Measurements from ENCODE around the gene TCTN3. TPM values are rescaled to one million over a fixed set of nuclear protein-coding genes. Genes with fewer than 3 reads are reported as not detected.

TCTN3 gene
- total RNA-seq, 1 experiment from 2014 or later: 21.8 TPM

GRCh38 chr10:95661818-95662217 lies 31.9 kb downstream of the TCTN3 start:
- no TSS peak for BruUV-seq (replicated peaks)
- Histone ChIP-seq H3K4me1 (ENCODE audit: insufficient read depth, low read length) (no peaks in the 10 kb centered on the region), H3K9me2 (replicated peaks; ENCODE audit: low read length) (no peaks in the 10 kb centered on the region), H2AFZ (ENCODE audit: low read length) (no peak overlapping the region), H3K9ac (ENCODE audit: low read length) (no peak overlapping the region), H3K36me3 (ENCODE audit: low read depth, low read length) (no peaks in the 10 kb centered on the region), H3K79me2 (ENCODE audit: low read length) (no peaks in the 10 kb centered on the region), H3K4me3 (ENCODE audit: low read length) (no peak overlapping the region), H3F3A (ENCODE audit: low read length, unreplicated experiment) (no peaks in the 10 kb centered on the region), H4K20me1 (ENCODE audit: low read length) (no peaks in the 10 kb centered on the region), H3K9me3 (ENCODE audit: low read length) (no peaks in the 10 kb centered on the region), H3K27ac (ENCODE audit: low read length) (no peak overlapping the region), H3K27me3 (ENCODE audit: low read length) (no peaks in the 10 kb centered on the region), H3K4me2 (ENCODE audit: low read length) (no peak overlapping the region)
- CTCF ChIA-PET: no interaction called here
- intact Hi-C loops (cut with micrococcal nuclease): no loop called here
- ATAC-seq (no peak), DNase-seq (no peak)
- no peak for TF ChIP-seq EZH2phosphoT487 (IDR thresholded peaks at IDR 0.05; ENCODE audit: borderline replicate concordance, low read length)
- TF ChIP-seq CTCF (conservative IDR thresholded peaks at IDR 0.05; ENCODE audit: low read depth, low read length): no peak
- TF ChIP-seq EZH2 (IDR thresholded peaks at IDR 0.05; ENCODE audit: low read length, unreplicated experiment): no peak
- POLR2A ChIA-PET (ENCODE audit: unreplicated experiment): no interaction called here

DNA sequence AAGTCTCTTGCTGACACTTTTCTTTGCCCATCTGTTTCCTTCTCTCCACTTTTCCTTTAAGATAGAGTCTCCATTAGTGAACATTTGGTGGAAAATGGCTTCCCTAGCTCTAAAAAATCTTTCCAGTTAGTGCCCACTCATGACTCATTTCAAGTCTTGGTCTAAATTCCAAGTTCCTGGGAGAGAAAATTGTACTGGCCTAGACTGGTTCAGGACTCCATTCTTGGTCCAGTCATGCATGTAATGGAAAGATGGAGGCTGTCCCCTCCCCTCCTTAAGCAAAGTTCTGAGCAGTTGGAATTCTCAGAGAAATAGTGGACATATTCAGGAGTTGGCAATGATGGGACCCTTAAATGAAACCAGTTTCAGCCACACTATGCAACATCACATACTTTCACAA lies 33.4 kb downstream of the TCTN3 start:
- no peak for ATAC-seq
- Histone ChIP-seq H3F3A (ENCODE audit: low read length, unreplicated experiment) (no peaks in the 10 kb centered on the region), H3K4me1 (ENCODE audit: insufficient read depth, low read length) (peaks cover 3% of the 10 kb centered on the region; the same call in 1 of the 2 replicates), H3K9me2 (replicated peaks; ENCODE audit: low read length) (no peaks in the 10 kb centered on the region), H3K9me3 (ENCODE audit: low read length) (no peaks in the 10 kb centered on the region), H3K27me3 (ENCODE audit: low read length) (no peaks in the 10 kb centered on the region), H2AFZ (ENCODE audit: low read length) (no peak overlapping the region), H3K4me3 (ENCODE audit: low read length) (no peak overlapping the region), H4K20me1 (ENCODE audit: low read length) (no peaks in the 10 kb centered on the region), H3K9ac (ENCODE audit: low read length) (no peak overlapping the region), H3K36me3 (ENCODE audit: low read depth, low read length) (no peaks in the 10 kb centered on the region), H3K79me2 (ENCODE audit: low read length) (peaks cover 13% of the 10 kb centered on the region), H3K4me2 (ENCODE audit: low read length) (no peak overlapping the region), H3K27ac (ENCODE audit: low read length) (no peak overlapping the region)
- TF ChIP-seq EZH2phosphoT487 (IDR thresholded peaks at IDR 0.05; ENCODE audit: borderline replicate concordance, low read length) (no peak), EZH2 (IDR thresholded peaks at IDR 0.05; ENCODE audit: low read length, unreplicated experiment) (no peak), CTCF (conservative IDR thresholded peaks at IDR 0.05; ENCODE audit: low read depth, low read length) (no peak)
- BruUV-seq (replicated peaks): no TSS peak
- ChIA-PET POLR2A (ENCODE audit: unreplicated experiment) (no interaction called here), CTCF (no interaction called here)
- intact Hi-C loops (cut with micrococcal nuclease): no loop called here
- no peak for DNase-seq

- no peaks in the 10 kb centered on the region for H3K9me3 ChIP-seq (ENCODE audit: low read length)
- no peak overlapping the region for H3K27ac ChIP-seq (ENCODE audit: low read length)
- no peak for ATAC-seq
- H4K20me1 ChIP-seq (ENCODE audit: low read length): no peaks in the 10 kb centered on the region
- no TSS peak for BruUV-seq (replicated peaks)
- ChIA-PET CTCF (no interaction called here), POLR2A (ENCODE audit: unreplicated experiment) (interaction anchor here (0.6 kb wide), 1 partner anchor 81 kb away, joined by 3 read pairs; no protein-coding TSS in a partner anchor)
- H3K4me2 ChIP-seq (ENCODE audit: low read length): peak overlapping the region; percentile 97
- TF ChIP-seq EZH2phosphoT487 (IDR thresholded peaks at IDR 0.05; ENCODE audit: borderline replicate concordance, low read length): no peak
- TF ChIP-seq CTCF (conservative IDR thresholded peaks at IDR 0.05; ENCODE audit: low read depth, low read length): no peak
- no peak for TF ChIP-seq EZH2 (IDR thresholded peaks at IDR 0.05; ENCODE audit: low read length, unreplicated experiment)
- H3K79me2 ChIP-seq (ENCODE audit: low read length): peaks cover 37% of the 10 kb centered on the region
- intact Hi-C loops (cut with micrococcal nuclease): no loop called here
- peaks cover 6% of the 10 kb centered on the region; the same call in 1 of the 2 replicates for H3K4me1 ChIP-seq (ENCODE audit: insufficient read depth, low read length)
- H3K27me3 ChIP-seq (ENCODE audit: low read length): no peaks in the 10 kb centered on the region
- H3K4me3 ChIP-seq (ENCODE audit: low read length): peak overlapping the region; percentile 98
- no peak for DNase-seq
- H3F3A ChIP-seq (ENCODE audit: low read length, unreplicated experiment): no peaks in the 10 kb centered on the region
- no peaks in the 10 kb centered on the region for H3K9me2 ChIP-seq (replicated peaks; ENCODE audit: low read length)
- H2AFZ ChIP-seq (ENCODE audit: low read length): peak overlapping the region; percentile 67
- H3K36me3 ChIP-seq (ENCODE audit: low read depth, low read length): peaks cover 8% of the 10 kb centered on the region; the same call in 1 of the 2 replicates
- H3K9ac ChIP-seq (ENCODE audit: low read length): peak overlapping the region; percentile 88
Observed at GRCh38 chr10:95657250-95657649, 36.5 kb downstream of the TCTN3 start.
